Stimulated activated naive B cell treated with anti-CD40 and anti-IgM and Interleukin-4, amounts not matched to agents 10 μg/mL and 1 μg/mL and 100 μg/mL, for 72 hours (primary cell): ENCODE results near the gene MYH9.
"Not testable (repeated sequence)": the region's sequence is repeated elsewhere in the genome, so short reads cannot be mapped to it uniquely, and the experiment has no call there.

Experiments used
- ATAC-seq, 2 donors: fragments of 150-1000 bp; cut with Tn5 transposase; replicated peaks; 2 replicates each; pipeline ENCODE4 v1.10.0; 2021; ENCODE audit warnings: moderate library complexity in 1 of 2
- DNase-seq: peaks from one replicate; pipeline ENCODE4 v3.0.0; 2021
- H3K27ac Mint-ChIP-seq: one replicate; pipeline ENCODE4 v1.8.0; 2022; ENCODE audit warnings: mild to moderate bottlenecking, mixed read lengths
- H3K27me3 Mint-ChIP-seq, 2 donors: one replicate each; pipeline ENCODE4 v1.8.0; 2022; ENCODE audit warnings: mixed read lengths in 2 of 2
- H3K36me3 Mint-ChIP-seq, 2 donors: one replicate each; pipeline ENCODE4 v1.8.0; 2022; ENCODE audit warnings: mixed read lengths in 2 of 2, mild to moderate bottlenecking in 1 of 2
- H3K4me1 Mint-ChIP-seq, 2 donors: one replicate each; pipeline ENCODE4 v1.8.0; 2022; ENCODE audit warnings: mixed read lengths in 2 of 2, mild to moderate bottlenecking in 1 of 2
- H3K4me3 Mint-ChIP-seq, 2 donors: one replicate each; pipeline ENCODE4 v1.8.0; 2022; ENCODE audit warnings: mild to moderate bottlenecking in 2 of 2, mixed read lengths in 2 of 2, moderate library complexity in 1 of 2
- H3K9me3 Mint-ChIP-seq, 2 donors: one replicate each; pipeline ENCODE4 v1.8.0; 2022; ENCODE audit warnings: mixed read lengths in 2 of 2, mild to moderate bottlenecking in 1 of 2

The MYH9 gene

GRCh38 chr22:36298118-36298517 lies 89.6 kb downstream of the MYH9 start:
- Mint-ChIP-seq H3K27ac (peak overlapping the region; percentile 71), H3K36me3 (peaks cover 63 to 74% of the 10 kb centered on the region in 2 donors)

GRCh38 chr22:36297568-36297967 lies 90.2 kb downstream of the MYH9 start:
- H3K27ac Mint-ChIP-seq, result peak overlapping the region; percentile 85

More at GRCh38 chr22:36298118-36298517, 89.6 kb downstream of the MYH9 start:
- Mint-ChIP-seq H3K9me3 (no peaks in the 10 kb centered on the region), H3K4me3 (no peak overlapping the region), H3K4me1 (peaks cover 14 to 30% of the 10 kb centered on the region in 2 donors), H3K27me3 (no peaks in the 10 kb centered on the region)
- ATAC-seq (no peak), DNase-seq (no peak)

GRCh38 chr22:36296690-36297089 lies 91.1 kb downstream of the MYH9 start:
- no peak for DNase-seq
- peaks cover 72 to 82% of the 10 kb centered on the region in 2 donors for H3K36me3 Mint-ChIP-seq
- H3K4me3 Mint-ChIP-seq, result no peak overlapping the region
- H3K4me1 Mint-ChIP-seq, result peaks cover 11 to 31% of the 10 kb centered on the region in 2 donors
- no peak for ATAC-seq
- no peaks in the 10 kb centered on the region for H3K27me3 Mint-ChIP-seq
- no peaks in the 10 kb centered on the region for H3K9me3 Mint-ChIP-seq
- H3K27ac Mint-ChIP-seq, result peak overlapping the region; percentile 25

More at GRCh38 chr22:36297568-36297967, 90.2 kb downstream of the MYH9 start:
- ATAC-seq (no peak), DNase-seq (no peak)
- peaks cover 12 to 26% of the 10 kb centered on the region in 2 donors for H3K4me1 Mint-ChIP-seq
- no peaks in the 10 kb centered on the region for H3K9me3 Mint-ChIP-seq
- H3K27me3 Mint-ChIP-seq, result no peaks in the 10 kb centered on the region
- H3K4me3 Mint-ChIP-seq, result no peak overlapping the region
- H3K36me3 Mint-ChIP-seq, result peaks cover 65 to 76% of the 10 kb centered on the region in 2 donors

- DNase-seq, result no peak
- Mint-ChIP-seq H3K36me3 (peaks cover 63 to 74% of the 10 kb centered on the region in 2 donors), H3K27ac (peak overlapping the region; percentile 80), H3K9me3 (no peaks in the 10 kb centered on the region), H3K27me3 (no peaks in the 10 kb centered on the region), H3K4me3 (no peak overlapping the region), H3K4me1 (peaks cover 6 to 19% of the 10 kb centered on the region in 2 donors)
- no peak for ATAC-seq
These were observed 92.5 kb downstream of the MYH9 start for GRCh38 chr22:36295247-36295646.

GRCh38 chr22:36294801-36295200 lies 93.0 kb downstream of the MYH9 start:
- Mint-ChIP-seq H3K4me1 (peaks cover 6 to 17% of the 10 kb centered on the region in 2 donors), H3K4me3 (no peak overlapping the region), H3K9me3 (no peaks in the 10 kb centered on the region), H3K27ac (peak overlapping the region; percentile 79), H3K27me3 (no peaks in the 10 kb centered on the region), H3K36me3 (peaks cover 62 to 73% of the 10 kb centered on the region in 2 donors)
- no peak for DNase-seq
- no peak for ATAC-seq

GRCh38 chr22:36294293-36294620 lies 93.5 kb downstream of the MYH9 start:
- peaks cover 6 to 17% of the 10 kb centered on the region in 2 donors for H3K4me1 Mint-ChIP-seq
- no peaks in the 10 kb centered on the region for H3K27me3 Mint-ChIP-seq
- ATAC-seq (no peak), DNase-seq (no peak)
- H3K4me3 Mint-ChIP-seq, result no peak overlapping the region
- H3K27ac Mint-ChIP-seq, result peak overlapping the region; percentile 79
- H3K9me3 Mint-ChIP-seq, result no peaks in the 10 kb centered on the region
- H3K36me3 Mint-ChIP-seq, result peaks cover 62 to 73% of the 10 kb centered on the region in 2 donors

GRCh38 chr22:36293606-36294292 lies 94.0 kb downstream of the MYH9 start:
- Mint-ChIP-seq H3K27ac (peak overlapping the region; percentile 79), H3K4me3 (no peak overlapping the region), H3K4me1 (peaks cover 8 to 20% of the 10 kb centered on the region in 2 donors), H3K27me3 (no peaks in the 10 kb centered on the region), H3K36me3 (peaks cover 67 to 75% of the 10 kb centered on the region in 2 donors), H3K9me3 (no peaks in the 10 kb centered on the region)
- ATAC-seq, result no peak
- no peak for DNase-seq

- Mint-ChIP-seq H3K27me3 (no peaks in the 10 kb centered on the region), H3K9me3 (no peaks in the 10 kb centered on the region), H3K4me3 (no peak overlapping the region), H3K36me3 (peaks cover 68 to 80% of the 10 kb centered on the region in 2 donors), H3K4me1 (peaks cover 8 to 20% of the 10 kb centered on the region in 2 donors), H3K27ac (peak overlapping the region; percentile 62)
- ATAC-seq, result no peak
- DNase-seq, result no peak
These were observed 94.8 kb downstream of the MYH9 start for GRCh38 chr22:36292823-36293530.

GRCh38 chr22:36291831-36292740 lies 95.7 kb downstream of the MYH9 start:
- Mint-ChIP-seq H3K4me1 (peaks cover 7 to 20% of the 10 kb centered on the region in 2 donors), H3K4me3 (no peak overlapping the region), H3K27ac (peak overlapping the region; percentile 53), H3K36me3 (peaks cover 69 to 74% of the 10 kb centered on the region in 2 donors), H3K27me3 (no peaks in the 10 kb centered on the region), H3K9me3 (no peaks in the 10 kb centered on the region)
- DNase-seq (no peak), ATAC-seq (peak in 1 of 2 donors; percentile 14)

GRCh38 chr22:36290391-36291075 lies 97.2 kb downstream of the MYH9 start:
- not testable (repeated sequence) for H3K4me3 Mint-ChIP-seq, DNase-seq, H3K27ac Mint-ChIP-seq, ATAC-seq, H3K27me3 Mint-ChIP-seq, H3K9me3 Mint-ChIP-seq
- Mint-ChIP-seq H3K36me3 (peaks cover 69 to 79% of the 10 kb centered on the region in 2 donors), H3K4me1 (peaks cover 11 to 20% of the 10 kb centered on the region in 2 donors)

- Mint-ChIP-seq H3K27ac (peak overlapping the region; percentile 80), H3K4me1 (peaks cover 11 to 20% of the 10 kb centered on the region in 2 donors), H3K4me3 (peak overlapping the region in 1 of 2 donors; percentile 49), H3K36me3 (peaks cover 64 to 77% of the 10 kb centered on the region in 2 donors)
- H3K9me3 Mint-ChIP-seq, DNase-seq, H3K27me3 Mint-ChIP-seq, ATAC-seq: not testable (repeated sequence)
These were observed 97.8 kb downstream of the MYH9 start for GRCh38 chr22:36289948-36290371.

GRCh38 chr22:36289406-36289870 lies 98.3 kb downstream of the MYH9 start:
- no peak for ATAC-seq
- Mint-ChIP-seq H3K4me1 (peaks cover 11 to 20% of the 10 kb centered on the region in 2 donors), H3K4me3 (peak overlapping the region in 1 of 2 donors; percentile 49)

GRCh38 chr22:36288571-36289405 lies 99.0 kb downstream of the MYH9 start:
- ATAC-seq (no peak), DNase-seq (no peak)
- H3K4me3 Mint-ChIP-seq, result peak overlapping the region in 1 of 2 donors; percentile 43
- H3K36me3 Mint-ChIP-seq, result peaks cover 56 to 73% of the 10 kb centered on the region in 2 donors
- peak overlapping the region; percentile 84 for H3K27ac Mint-ChIP-seq
- H3K27me3 Mint-ChIP-seq, result no peaks in the 10 kb centered on the region
- H3K9me3 Mint-ChIP-seq, result no peaks in the 10 kb centered on the region
- peaks cover 11 to 20% of the 10 kb centered on the region in 2 donors for H3K4me1 Mint-ChIP-seq

More at GRCh38 chr22:36289406-36289870, 98.3 kb downstream of the MYH9 start:
- H3K27ac Mint-ChIP-seq, result peak overlapping the region; percentile 80
- H3K36me3 Mint-ChIP-seq, result peaks cover 60 to 75% of the 10 kb centered on the region in 2 donors
- no peak for DNase-seq
- H3K9me3 Mint-ChIP-seq, result no peaks in the 10 kb centered on the region
- H3K27me3 Mint-ChIP-seq, result no peaks in the 10 kb centered on the region
